ENCODE results near the gene CPAMD8. TPM values are rescaled to one million over a fixed set of nuclear protein-coding genes. Genes with fewer than 3 reads are reported as not detected.

CPAMD8 gene
- total and polyA plus RNA-seq, 10 of the 15 experiments (the other 5 are each of a cell fraction or from before 2014, with no cell fraction given) = 0.12 to 0.97 (median 0.25) TPM; not detected in 3

DNA sequence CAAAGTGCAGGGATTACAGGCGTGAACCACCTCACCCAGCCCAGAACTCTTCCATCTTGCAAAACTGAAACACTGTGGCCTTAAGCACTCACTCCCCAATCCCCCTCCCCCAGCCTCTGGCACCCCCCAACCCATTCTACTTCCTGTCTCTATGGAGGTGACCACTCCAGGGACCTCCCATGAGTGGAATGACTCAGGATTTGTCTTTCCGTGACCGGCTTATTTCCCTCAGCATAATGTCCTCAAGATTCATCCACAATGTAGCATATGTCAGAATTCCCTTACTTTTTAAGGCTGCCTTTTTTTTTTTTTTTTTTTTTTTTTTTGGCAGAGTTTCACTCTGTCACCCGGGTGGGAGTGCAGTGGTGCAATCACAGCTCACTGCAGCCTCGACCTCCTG, 141.4 kb downstream of the CPAMD8 start:
- in situ Hi-C loops (cut with MboI) = no loop called here
- DNase-seq (ENCODE audit: low read depth, low spot score) = no peak
- no TSS peak for BruUV-seq (replicated peaks)
- H3K4me2 ChIP-seq (ENCODE audit: control insufficient read depth, insufficient read depth) = no peak overlapping the region
- no peak overlapping the region for H3K27ac ChIP-seq (ENCODE audit: control insufficient read depth, insufficient read depth)
- peaks cover 19% of the 10 kb centered on the region for H3K4me1 ChIP-seq (ENCODE audit: control insufficient read depth, insufficient read depth, low read length)
- no peak overlapping the region for H3K4me3 ChIP-seq
- SMC1A ChIA-PET (ENCODE audit: uncharacterized antibody, unreplicated experiment) = interaction anchor here (0.6 kb wide), 1 partner anchor 179 kb away, joined by 3 read pairs; no protein-coding TSS in a partner anchor
- CTCF ChIA-PET = interaction anchor here (0.6 kb wide), 1 partner anchor 170 kb away, joined by 5 read pairs; no protein-coding TSS in a partner anchor
- POLR2A ChIA-PET = interaction anchor here (0.7 kb wide), 1 partner anchor 171 kb away, joined by 3 read pairs; no protein-coding TSS in a partner anchor
- 25% methylated on average over 5 of the region's 5 CpGs for WGBS (ENCODE audit: insufficient coverage, insufficient replicate concordance, low lambda C conversion rate, missing lambda C conversion rate)
- no peak overlapping the region for H2AFZ ChIP-seq (ENCODE audit: control insufficient read depth, low read depth, low read length)
- H3K79me2 ChIP-seq (ENCODE audit: control insufficient read depth, insufficient read depth, low read length) = no peaks in the 10 kb centered on the region
- H4K20me1 ChIP-seq (ENCODE audit: control insufficient read depth, insufficient read depth) = no peaks in the 10 kb centered on the region
- peaks cover 16% of the 10 kb centered on the region; the same call in 2 of the 3 replicates for H3K9me3 ChIP-seq (replicated peaks; ENCODE audit: control insufficient read depth, insufficient read depth, low read length)
- RAD21 ChIA-PET (ENCODE audit: unreplicated experiment) = interaction anchor here (0.6 kb wide), 1 partner anchor 843 kb away, joined by 3 read pairs; no protein-coding TSS in a partner anchor
- H3K27me3 ChIP-seq (replicated peaks in 1 of 2; ENCODE audit: control insufficient read depth in 2 of 2, insufficient read depth in 2 of 2, low read length in 1 of 2) = no peaks in the 10 kb centered on the region
- H3K9ac ChIP-seq (ENCODE audit: control insufficient read depth, insufficient read depth, low read length) = no peak overlapping the region
- no peak for TF ChIP-seq SUZ12 (IDR thresholded peaks at IDR 0.05; ENCODE audit: unreplicated experiment)
- TF ChIP-seq CBFB (IDR thresholded peaks at IDR 0.05; ENCODE audit: low read depth) = no peak
- no peak for TF ChIP-seq RELA (IDR thresholded peaks at IDR 0.05; ENCODE audit: borderline replicate concordance, partially characterized antibody)
- TF ChIP-seq RAD21 (IDR thresholded peaks at IDR 0.05; ENCODE audit: insufficient read depth, low read depth, low read length) = no peak
- no peak for TF ChIP-seq EP300 (IDR thresholded peaks at IDR 0.05; ENCODE audit: borderline replicate concordance in 1 of 2, control insufficient read depth in 1 of 2, low read depth in 2 of 2, low read length in 2 of 2)
- no peak for TF ChIP-seq POLR2AphosphoS5 (IDR thresholded peaks at IDR 0.05; ENCODE audit: low read length)
- TF ChIP-seq RFX5 (IDR thresholded peaks at IDR 0.05; ENCODE audit: low read depth, low read length) = no peak
- TF ChIP-seq JUND (IDR thresholded peaks at IDR 0.05; ENCODE audit: low read depth, low read length) = no peak
- no peak for TF ChIP-seq SP1 (IDR thresholded peaks at IDR 0.05; ENCODE audit: low read depth, low read length)
- no peak for TF ChIP-seq BACH1 (IDR thresholded peaks at IDR 0.05; ENCODE audit: borderline replicate concordance)
- TF ChIP-seq BHLHE40 (IDR thresholded peaks at IDR 0.05; ENCODE audit: borderline replicate concordance in 1 of 2, low read depth in 2 of 2, low read length in 1 of 2) = no peak
- TF ChIP-seq SMARCA5 (IDR thresholded peaks at IDR 0.05) = no peak
- TF ChIP-seq NR2C2 (IDR thresholded peaks at IDR 0.05; ENCODE audit: borderline replicate concordance, control insufficient read depth, insufficient read length, low read depth) = no peak
- no peak for TF ChIP-seq SMAD1 (IDR thresholded peaks at IDR 0.05; ENCODE audit: low read depth, partially characterized antibody)
- TF ChIP-seq, protein P1, sequence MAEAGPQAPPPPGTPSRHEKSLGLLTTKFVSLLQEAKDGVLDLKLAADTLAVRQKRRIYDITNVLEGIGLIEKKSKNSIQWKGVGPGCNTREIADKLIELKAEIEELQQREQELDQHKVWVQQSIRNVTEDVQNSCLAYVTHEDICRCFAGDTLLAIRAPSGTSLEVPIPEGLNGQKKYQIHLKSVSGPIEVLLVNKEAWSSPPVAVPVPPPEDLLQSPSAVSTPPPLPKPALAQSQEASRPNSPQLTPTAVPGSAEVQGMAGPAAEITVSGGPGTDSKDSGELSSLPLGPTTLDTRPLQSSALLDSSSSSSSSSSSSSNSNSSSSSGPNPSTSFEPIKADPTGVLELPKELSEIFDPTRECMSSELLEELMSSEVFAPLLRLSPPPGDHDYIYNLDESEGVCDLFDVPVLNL (IDR thresholded peaks at IDR 0.05; ENCODE audit: low read depth, low read length) = no peak
- TF ChIP-seq ZNF207 (IDR thresholded peaks at IDR 0.05; ENCODE audit: borderline replicate concordance) = no peak
- no peak for TF ChIP-seq USF1 (IDR thresholded peaks at IDR 0.05; ENCODE audit: borderline replicate concordance, extremely low read length, insufficient read depth, low read depth, low read length)
- TF ChIP-seq WRNIP1 (IDR thresholded peaks at IDR 0.05; ENCODE audit: borderline replicate concordance, low read depth, low read length) = no peak
- ATAC-seq = no peak
- intact Hi-C loops (cut with micrococcal nuclease; ENCODE audit: unreplicated experiment) = no loop called here
- H3K36me3 ChIP-seq (ENCODE audit: control insufficient read depth in 2 of 2, insufficient read depth in 2 of 2, low read length in 1 of 2) = no peaks in the 10 kb centered on the region; a peak in 1 of 4 replicates
- no peak for FAIRE-seq

All from GM12878 (cell line).